ENCODE results near the gene ZKSCAN8. TPM values are rescaled to one million over a fixed set of nuclear protein-coding genes. Genes with fewer than 3 reads are reported as not detected.

Gene ZKSCAN8
- total RNA-seq, 1 experiment from 2014 or later: 20.7 TPM

DNA sequence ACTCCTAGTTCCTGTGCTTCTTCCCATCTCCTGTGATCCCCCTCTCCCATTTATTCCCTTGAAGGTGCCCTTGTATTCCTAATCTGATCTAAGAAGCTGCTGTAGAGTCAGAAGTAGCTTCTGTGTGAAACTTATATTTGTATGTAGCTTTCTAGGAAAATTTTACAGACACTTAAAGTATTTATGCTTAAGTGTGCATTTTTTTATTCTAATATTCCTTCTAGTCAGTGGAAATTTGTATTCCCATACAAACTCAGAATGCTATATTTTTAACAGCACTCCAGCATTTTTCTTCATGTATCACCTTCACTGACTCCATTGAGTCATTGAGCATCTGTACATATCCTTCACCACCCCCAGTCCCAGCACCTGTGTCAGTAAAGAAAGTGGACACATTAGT, 12.7 kb downstream of the ZKSCAN8 start:
- ATAC-seq (no peak), DNase-seq (ENCODE audit: low read depth, low spot score) (no peak)
- H3K9ac ChIP-seq (ENCODE audit: low read length): no peak overlapping the region
- CTCF ChIA-PET: no interaction called here
- intact Hi-C loops (cut with micrococcal nuclease): no loop called here
- no peaks in the 10 kb centered on the region for H4K20me1 ChIP-seq (ENCODE audit: insufficient read depth)
- no peak overlapping the region for H3K4me3 ChIP-seq (replicated peaks in 1 of 2; ENCODE audit: low read depth in 1 of 2, low read length in 2 of 2)
- RAD21 ChIA-PET (ENCODE audit: low non-redundant PET in 1 of 2, low total read pairs in 2 of 2, uncharacterized antibody in 2 of 2, unreplicated experiment in 2 of 2): no interaction called here
- H3K9me2 ChIP-seq (ENCODE audit: insufficient read depth): no peaks in the 10 kb centered on the region
- POLR2A ChIA-PET: no interaction called here
- H3K79me2 ChIP-seq (ENCODE audit: insufficient read depth, low read length): 0 out of 2 replicates have a peak, but pooled peaks cover 5% of the 10 kb centered on the region
- H3K27ac ChIP-seq (ENCODE audit: low read depth, low read length): no peak overlapping the region
- H3K9me3 ChIP-seq (ENCODE audit: control insufficient read depth in 1 of 2, insufficient read depth in 1 of 2, low read depth in 1 of 2, low read length in 2 of 2): no peaks in the 10 kb centered on the region
- no peaks in the 10 kb centered on the region for H3K4me1 ChIP-seq (ENCODE audit: control insufficient read depth in 1 of 2, insufficient read depth in 2 of 2, low read length in 2 of 2)
- no TSS peak for BruUV-seq (replicated peaks)
- no peak for TF ChIP-seq YY1 (IDR thresholded peaks at IDR 0.05; ENCODE audit: extremely low read depth, insufficient replicate concordance, low read depth, low read length)
- TF ChIP-seq, protein P1, sequence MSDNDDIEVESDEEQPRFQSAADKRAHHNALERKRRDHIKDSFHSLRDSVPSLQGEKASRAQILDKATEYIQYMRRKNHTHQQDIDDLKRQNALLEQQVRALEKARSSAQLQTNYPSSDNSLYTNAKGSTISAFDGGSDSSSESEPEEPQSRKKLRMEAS (IDR thresholded peaks at IDR 0.05): no peak
- TF ChIP-seq, protein P2, sequence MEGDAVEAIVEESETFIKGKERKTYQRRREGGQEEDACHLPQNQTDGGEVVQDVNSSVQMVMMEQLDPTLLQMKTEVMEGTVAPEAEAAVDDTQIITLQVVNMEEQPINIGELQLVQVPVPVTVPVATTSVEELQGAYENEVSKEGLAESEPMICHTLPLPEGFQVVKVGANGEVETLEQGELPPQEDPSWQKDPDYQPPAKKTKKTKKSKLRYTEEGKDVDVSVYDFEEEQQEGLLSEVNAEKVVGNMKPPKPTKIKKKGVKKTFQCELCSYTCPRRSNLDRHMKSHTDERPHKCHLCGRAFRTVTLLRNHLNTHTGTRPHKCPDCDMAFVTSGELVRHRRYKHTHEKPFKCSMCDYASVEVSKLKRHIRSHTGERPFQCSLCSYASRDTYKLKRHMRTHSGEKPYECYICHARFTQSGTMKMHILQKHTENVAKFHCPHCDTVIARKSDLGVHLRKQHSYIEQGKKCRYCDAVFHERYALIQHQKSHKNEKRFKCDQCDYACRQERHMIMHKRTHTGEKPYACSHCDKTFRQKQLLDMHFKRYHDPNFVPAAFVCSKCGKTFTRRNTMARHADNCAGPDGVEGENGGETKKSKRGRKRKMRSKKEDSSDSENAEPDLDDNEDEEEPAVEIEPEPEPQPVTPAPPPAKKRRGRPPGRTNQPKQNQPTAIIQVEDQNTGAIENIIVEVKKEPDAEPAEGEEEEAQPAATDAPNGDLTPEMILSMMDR (IDR thresholded peaks at IDR 0.05 in 2 of 3, conservative IDR thresholded peaks at IDR 0.05 in 1 of 3; ENCODE audit: borderline replicate concordance in 1 of 3, insufficient read depth in 1 of 3, low read depth in 2 of 3, low read length in 2 of 3): no peak
- no peak for TF ChIP-seq POLR2A (IDR thresholded peaks at IDR 0.05; ENCODE audit: borderline replicate concordance, extremely low read depth, insufficient read depth, insufficient read length)
- no peak for TF ChIP-seq TCF7L2 (IDR thresholded peaks at IDR 0.05; ENCODE audit: borderline replicate concordance, extremely low read depth, insufficient read depth, insufficient read length)
- TF ChIP-seq, protein P3, sequence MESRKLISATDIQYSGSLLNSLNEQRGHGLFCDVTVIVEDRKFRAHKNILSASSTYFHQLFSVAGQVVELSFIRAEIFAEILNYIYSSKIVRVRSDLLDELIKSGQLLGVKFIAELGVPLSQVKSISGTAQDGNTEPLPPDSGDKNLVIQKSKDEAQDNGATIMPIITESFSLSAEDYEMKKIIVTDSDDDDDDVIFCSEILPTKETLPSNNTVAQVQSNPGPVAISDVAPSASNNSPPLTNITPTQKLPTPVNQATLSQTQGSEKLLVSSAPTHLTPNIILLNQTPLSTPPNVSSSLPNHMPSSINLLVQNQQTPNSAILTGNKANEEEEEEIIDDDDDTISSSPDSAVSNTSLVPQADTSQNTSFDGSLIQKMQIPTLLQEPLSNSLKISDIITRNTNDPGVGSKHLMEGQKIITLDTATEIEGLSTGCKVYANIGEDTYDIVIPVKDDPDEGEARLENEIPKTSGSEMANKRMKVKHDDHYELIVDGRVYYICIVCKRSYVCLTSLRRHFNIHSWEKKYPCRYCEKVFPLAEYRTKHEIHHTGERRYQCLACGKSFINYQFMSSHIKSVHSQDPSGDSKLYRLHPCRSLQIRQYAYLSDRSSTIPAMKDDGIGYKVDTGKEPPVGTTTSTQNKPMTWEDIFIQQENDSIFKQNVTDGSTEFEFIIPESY (IDR thresholded peaks at IDR 0.05; ENCODE audit: extremely low read depth, insufficient replicate concordance, low read length): no peak
- TF ChIP-seq ELF1 (IDR thresholded peaks at IDR 0.05; ENCODE audit: borderline replicate concordance, low read depth): no peak
- no peak for TF ChIP-seq ZNF274 (IDR thresholded peaks at IDR 0.05; ENCODE audit: low read depth, low read length)
- no peak for TF ChIP-seq CEBPB (IDR thresholded peaks at IDR 0.05; ENCODE audit: low read depth)
- no peak for TF ChIP-seq EZH2phosphoT487 (IDR thresholded peaks at IDR 0.05; ENCODE audit: borderline replicate concordance)
- no peak for TF ChIP-seq FOSL1 (IDR thresholded peaks at IDR 0.05; ENCODE audit: low read depth)
- no peak for TF ChIP-seq EZH2 (IDR thresholded peaks at IDR 0.05)
- no peak for TF ChIP-seq SIN3A (IDR thresholded peaks at IDR 0.05; ENCODE audit: low read depth)
- TF ChIP-seq CBX3 (IDR thresholded peaks at IDR 0.05; ENCODE audit: low read depth): no peak
- no peak for TF ChIP-seq SP1 (IDR thresholded peaks at IDR 0.05; ENCODE audit: low read depth)
- no peak overlapping the region for H3K4me2 ChIP-seq (ENCODE audit: low read length)
- H3K36me3 ChIP-seq (ENCODE audit: control insufficient read depth in 1 of 2, insufficient read depth in 2 of 2, low read length in 2 of 2): peaks cover 58 to 62% of the 10 kb centered on the region in 2 experiments
- no peak overlapping the region for H2AFZ ChIP-seq (ENCODE audit: low read depth, low read length, poor library complexity, severe bottlenecking)
- no peaks in the 10 kb centered on the region for H3K27me3 ChIP-seq (ENCODE audit: insufficient read depth, low read length)

All from HCT116 (cell line).